Endothelial cell of umbilical vein (primary cell): ENCODE data around the gene GLRX5. TPM values are rescaled to one million over a fixed set of nuclear protein-coding genes. Genes with fewer than 3 reads are reported as not detected.

Experiments used
- BruUV-seq: library from RNA; stranded (reverse); fragments of 400-500 nt; replicated peaks from 2 replicates; lab custom pipeline; 2021; lab: Mats Ljungman, UMichigan
- CTCF ChIA-PET: fragments of 300-600, 350-600 bp; sonication (Branson Sonifier 250); formaldehyde crosslinking; loops from one replicate; lab custom pipeline; 2021; ENCODE audit warnings: antibody characterized with exemption, inconsistent platforms; lab: Charles Lee
- POLR2A ChIA-PET: fragments of 300-600, 350-600 bp; sonication (Branson Sonifier 250); formaldehyde crosslinking; loops from one replicate; lab custom pipeline; 2021; ENCODE audit warnings: antibody characterized with exemption, inconsistent platforms; lab: Charles Lee
- DNase-seq: peaks from one replicate; pipeline ENCODE4 v3.0.0-alpha.2; 2011; ENCODE audit warnings: low read depth, low spot score
- FAIRE-seq: peaks from 2 replicates; lab custom pipeline; 2011; peaks lifted over from hg19 to GRCh38; lab: Jason Lieb, UNC
- H2AFZ ChIP-seq: 2 replicates; pipeline ENCODE4 v1.6.0; 2012; ENCODE audit warnings: low read depth, low read length, control low read depth, inconsistent platforms
- H3K27ac ChIP-seq: 2 replicates; pipeline ENCODE4 v1.5.1; 2011; ENCODE audit warnings: low read depth, mild to moderate bottlenecking, control low read depth, low read length, moderate library complexity; ENCODE audit not compliant: insufficient read depth
- H3K27me3 ChIP-seq, 2 experiments: 2 replicates each; pipeline versions ENCODE4 v1.6.0 to v1.6.1; 2011; ENCODE audit warnings: low read length in 2 of 2, mixed read lengths in 1 of 2; ENCODE audit not compliant: control insufficient read depth in 2 of 2, insufficient read depth in 2 of 2
- H3K36me3 ChIP-seq, 2 experiments: 2 replicates in 1 of 2; 3 replicates in 1 of 2; pipeline ENCODE4 v1.5.1; 2011; ENCODE audit warnings: low read length in 2 of 2, mild to moderate bottlenecking in 1 of 2, moderate library complexity in 1 of 2; ENCODE audit not compliant: control insufficient read depth in 2 of 2, insufficient read depth in 2 of 2; ENCODE audit errors: extremely low read depth in 1 of 2
- H3K4me1 ChIP-seq: 3 replicates; pipeline ENCODE4 v1.5.1; 2011; ENCODE audit warnings: mild to moderate bottlenecking, low read length; ENCODE audit not compliant: control insufficient read depth, insufficient read depth; ENCODE audit errors: extremely low read depth
- H3K4me2 ChIP-seq: 2 replicates; pipeline ENCODE4 v1.6.1; 2011; ENCODE audit warnings: low read length, control low read depth, mixed read lengths; ENCODE audit not compliant: insufficient read depth
- H3K4me3 ChIP-seq, 3 experiments: fragments of 200-600 bp in 1 of 3; sonication (generic), shearing (Covaris generic) in 1 of 3; replicated peaks in 1 of 3; 2 replicates each; pipeline ENCODE4 v1.5.1; 2011 to 2016; ENCODE audit warnings: control low read depth in 3 of 3, low read length in 3 of 3, mild to moderate bottlenecking in 2 of 3, inconsistent platforms in 1 of 3, low read depth in 1 of 3, moderate library complexity in 1 of 3; ENCODE audit not compliant: insufficient read depth in 1 of 3
- H3K79me2 ChIP-seq: 2 replicates; pipeline ENCODE4 v1.6.0; 2012; ENCODE audit warnings: low read length, inconsistent platforms; ENCODE audit not compliant: control insufficient read depth, insufficient read depth
- H3K9ac ChIP-seq: replicated peaks from 2 replicates; pipeline ENCODE3; 2011; ENCODE audit warnings: low read length, control low read depth; ENCODE audit not compliant: insufficient read depth; ENCODE audit errors: extremely low read depth
- H3K9me1 ChIP-seq: replicated peaks from 3 replicates; pipeline ENCODE4 v1.6.0; 2011; ENCODE audit warnings: mild to moderate bottlenecking, low read length; ENCODE audit not compliant: control insufficient read depth, insufficient read depth; ENCODE audit errors: extremely low read depth
- H3K9me3 ChIP-seq: replicated peaks from 2 replicates; pipeline ENCODE4 v1.5.1; 2012; ENCODE audit warnings: low read length, inconsistent platforms; ENCODE audit not compliant: control insufficient read depth, insufficient read depth
- H4K20me1 ChIP-seq: replicated peaks from 2 replicates; pipeline ENCODE3; 2011; ENCODE audit warnings: mild to moderate bottlenecking, low read length; ENCODE audit not compliant: control insufficient read depth, insufficient read depth; ENCODE audit errors: extremely low read depth
- EZH2 ChIP-seq: IDR thresholded peaks from 2 replicates; pipeline ENCODE4 v1.6.1; 2012; ENCODE audit warnings: borderline replicate concordance, low read depth, mild to moderate bottlenecking, moderate library complexity, low read length, inconsistent platforms; ENCODE audit not compliant: severe bottlenecking
- FOS ChIP-seq: IDR thresholded peaks from 2 replicates; pipeline ENCODE4 v1.6.1; 2011; ENCODE audit warnings: mild to moderate bottlenecking, low read length, moderate library complexity, borderline replicate concordance; ENCODE audit not compliant: insufficient read depth
- GATA2 ChIP-seq: IDR thresholded peaks from 2 replicates; pipeline ENCODE4 v1.7.0; 2011; ENCODE audit warnings: low read depth, mild to moderate bottlenecking, moderate library complexity, mixed read lengths, low read length; ENCODE audit not compliant: insufficient read length, insufficient read depth
- JUN ChIP-seq: IDR thresholded peaks from 2 replicates; pipeline ENCODE4 v1.6.1; 2011; ENCODE audit warnings: borderline replicate concordance, low read depth; ENCODE audit not compliant: insufficient read length, insufficient read depth
- MYC ChIP-seq: IDR thresholded peaks from one replicate; pipeline ENCODE4 v1.6.1; 2011; ENCODE audit warnings: mild to moderate bottlenecking, low read depth, low read length
- POLR2A ChIP-seq: IDR thresholded peaks from 2 replicates; pipeline ENCODE4 v1.6.1; 2012; ENCODE audit warnings: low read depth, mild to moderate bottlenecking, control low read depth, low read length
- dilution Hi-C: fragments of 300-500 bp; cut with MboI; formaldehyde crosslinking; loops from one replicate; pipeline ENCODE4 v1.15.0; 2019; ENCODE audit warnings: low sequenced_read_pairs; ENCODE audit not compliant: extremely low pct_ligation_motif_present
- intact Hi-C: fragments of 100-400 bp; cut with micrococcal nuclease; formaldehyde crosslinking; loops from one replicate; pipeline ENCODE4 v1.10.0; 2022
- polyA plus RNA-seq, 4 experiments: library from polyadenylated mRNA; depleted of rRNA in 3 of 4; stranded (reverse) in 3 of 4; unstranded in 1 of 4; fragments of >200 nt; gene quantifications; 2 replicates each; pipeline versions ENCODE4 v1.2.1 to v1.2.3, GENCODE V29; 2011 to 2012; ENCODE audit warnings: missing spikeins in 1 of 4
- total RNA-seq: library from RNA; stranded (reverse); gene quantifications from 2 replicates; pipeline ENCODE4 v1.2.3, GENCODE V29; 2021
- TF ChIP-seq, protein P1 (sequence below): IDR thresholded peaks from 2 replicates; pipeline ENCODE4 v1.6.1; 2011; ENCODE audit not compliant: insufficient read depth, insufficient read length
- TF ChIP-seq, protein P2 (sequence below), 2 donors: IDR thresholded peaks; 1 replicate in 1 of 2; 2 replicates in 1 of 2; pipeline ENCODE4 v1.5.1; 2011; ENCODE audit warnings: low read length in 2 of 2, mild to moderate bottlenecking in 2 of 2, moderate library complexity in 2 of 2, control low read depth in 1 of 2, inconsistent platforms in 1 of 2, low read depth in 1 of 2; ENCODE audit not compliant: insufficient read depth in 1 of 2; ENCODE audit errors: extremely low read depth in 1 of 2

Gene GLRX5
- total and polyA plus RNA-seq, 2 donors (not counting 3 experiments of a cell fraction or from before 2014, with no cell fraction given): 42.6 to 52.0 TPM

DNA sequence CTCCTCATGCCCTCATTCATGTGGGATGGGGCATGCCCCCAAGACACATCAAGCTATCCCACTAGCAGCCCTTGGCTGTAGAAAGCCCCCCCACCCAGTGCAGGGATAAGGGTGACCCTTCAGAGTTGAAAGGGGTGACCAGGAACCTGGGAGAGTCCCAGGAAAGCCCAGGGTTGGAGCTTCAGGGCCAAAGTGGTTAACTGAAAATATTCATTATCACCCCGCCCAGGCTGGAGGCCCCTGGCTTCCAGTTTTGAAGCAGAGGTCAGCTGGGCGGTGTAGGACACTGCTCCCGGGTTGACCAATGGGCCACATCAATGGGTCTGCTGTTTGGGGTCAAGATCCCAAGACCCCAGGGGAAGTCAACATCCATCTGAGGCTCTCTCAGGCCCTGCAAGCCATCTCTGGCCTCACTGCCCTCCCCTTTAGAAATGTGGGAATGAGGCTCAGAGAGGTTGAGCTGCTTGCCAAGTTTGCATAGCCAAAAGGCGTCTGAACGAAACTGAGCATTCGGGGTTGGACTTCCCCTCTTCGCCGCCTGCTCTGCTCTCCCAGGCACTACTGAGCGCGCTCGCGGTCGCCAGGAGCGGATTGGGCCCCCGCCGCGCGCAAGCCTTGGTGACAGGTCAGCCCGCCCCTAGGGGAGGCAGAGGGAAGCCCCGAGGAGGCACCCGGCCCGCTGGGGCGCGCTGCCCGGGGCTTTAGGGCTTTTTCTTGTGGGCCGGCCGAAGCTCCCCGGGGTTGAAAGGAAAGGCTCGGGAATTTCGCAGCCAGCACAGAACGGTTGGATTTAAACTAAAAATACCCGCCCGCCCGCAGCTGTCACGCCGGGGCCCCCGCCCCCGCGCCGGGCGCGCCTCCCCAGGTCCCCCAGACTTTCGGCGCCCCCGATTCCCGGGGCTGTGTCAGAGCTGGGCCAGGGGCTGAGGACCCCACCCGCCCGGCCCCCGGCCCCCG lies 19.0 kb upstream of the GLRX5 start:
- CTCF ChIA-PET: interaction anchor here (0.5 to 6.6 kb wide), 17 partner anchors 8 to 1168 kb away, joined by 3 to 79 read pairs (median 3); no protein-coding TSS in a partner anchor
- dilution Hi-C loops: no loop called here

More for the DNA sequence above, 19.0 kb upstream of the GLRX5 start:
- Histone ChIP-seq H3K27ac (no peak overlapping the region), H3K9me3 (no peaks in the 10 kb centered on the region), H3K36me3 (no peaks in the 10 kb centered on the region), H2AFZ (peak overlapping the region; percentile 46), H3K9me1 (no peaks in the 10 kb centered on the region), H3K4me1 (peaks cover 55% of the 10 kb centered on the region), H3K27me3 (no peaks in the 10 kb centered on the region), H4K20me1 (no peaks in the 10 kb centered on the region), H3K9ac (peak overlapping the region; percentile 27), H3K79me2 (no peaks in the 10 kb centered on the region), H3K4me2 (peak overlapping the region; percentile 64), H3K4me3 (peak overlapping the region; percentile 51 to 58 (median 52))
- TF ChIP-seq FOS (no peak), GATA2 (no peak), JUN (no peak), MYC (no peak), EZH2 (no peak), POLR2A (no peak)
- TF ChIP-seq, protein P1, sequence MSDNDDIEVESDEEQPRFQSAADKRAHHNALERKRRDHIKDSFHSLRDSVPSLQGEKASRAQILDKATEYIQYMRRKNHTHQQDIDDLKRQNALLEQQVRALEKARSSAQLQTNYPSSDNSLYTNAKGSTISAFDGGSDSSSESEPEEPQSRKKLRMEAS: no peak
- TF ChIP-seq, protein P2, sequence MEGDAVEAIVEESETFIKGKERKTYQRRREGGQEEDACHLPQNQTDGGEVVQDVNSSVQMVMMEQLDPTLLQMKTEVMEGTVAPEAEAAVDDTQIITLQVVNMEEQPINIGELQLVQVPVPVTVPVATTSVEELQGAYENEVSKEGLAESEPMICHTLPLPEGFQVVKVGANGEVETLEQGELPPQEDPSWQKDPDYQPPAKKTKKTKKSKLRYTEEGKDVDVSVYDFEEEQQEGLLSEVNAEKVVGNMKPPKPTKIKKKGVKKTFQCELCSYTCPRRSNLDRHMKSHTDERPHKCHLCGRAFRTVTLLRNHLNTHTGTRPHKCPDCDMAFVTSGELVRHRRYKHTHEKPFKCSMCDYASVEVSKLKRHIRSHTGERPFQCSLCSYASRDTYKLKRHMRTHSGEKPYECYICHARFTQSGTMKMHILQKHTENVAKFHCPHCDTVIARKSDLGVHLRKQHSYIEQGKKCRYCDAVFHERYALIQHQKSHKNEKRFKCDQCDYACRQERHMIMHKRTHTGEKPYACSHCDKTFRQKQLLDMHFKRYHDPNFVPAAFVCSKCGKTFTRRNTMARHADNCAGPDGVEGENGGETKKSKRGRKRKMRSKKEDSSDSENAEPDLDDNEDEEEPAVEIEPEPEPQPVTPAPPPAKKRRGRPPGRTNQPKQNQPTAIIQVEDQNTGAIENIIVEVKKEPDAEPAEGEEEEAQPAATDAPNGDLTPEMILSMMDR (IDR thresholded peaks at IDR 0.05; ENCODE audit: extremely low read depth in 1 of 2, insufficient read depth in 1 of 2, low read depth in 1 of 2, low read length in 2 of 2): peak; percentile 24 to 57
- POLR2A ChIA-PET: interaction anchor here (0.6 to 1.5 kb wide), 4 partner anchors 8 to 64 kb away, joined by 3 to 4 read pairs (median 3); no protein-coding TSS in a partner anchor
- intact Hi-C loops: loop anchor here (1.0 to 10.0 kb wide), 4 partner anchors 9 to 361 kb away; partner anchors contain the start of gene DICER1
- peak; percentile 76 for FAIRE-seq
- TSS peak; percentile 15 for BruUV-seq
- peak; percentile 49 for DNase-seq
